NCI-H2227 treated with DMSO at 0.1 percent for 48 hours (cell line): ENCODE results near the gene SCYL1.

Source experiments
- DNase-seq: peaks from one replicate; lab custom pipeline; 2025; lab: John Stamatoyannopoulos, UW

Gene SCYL1

GRCh38 chr11:65537296-65537597 is 12.4 kb downstream of the SCYL1 start:
- no peak for DNase-seq

DNA sequence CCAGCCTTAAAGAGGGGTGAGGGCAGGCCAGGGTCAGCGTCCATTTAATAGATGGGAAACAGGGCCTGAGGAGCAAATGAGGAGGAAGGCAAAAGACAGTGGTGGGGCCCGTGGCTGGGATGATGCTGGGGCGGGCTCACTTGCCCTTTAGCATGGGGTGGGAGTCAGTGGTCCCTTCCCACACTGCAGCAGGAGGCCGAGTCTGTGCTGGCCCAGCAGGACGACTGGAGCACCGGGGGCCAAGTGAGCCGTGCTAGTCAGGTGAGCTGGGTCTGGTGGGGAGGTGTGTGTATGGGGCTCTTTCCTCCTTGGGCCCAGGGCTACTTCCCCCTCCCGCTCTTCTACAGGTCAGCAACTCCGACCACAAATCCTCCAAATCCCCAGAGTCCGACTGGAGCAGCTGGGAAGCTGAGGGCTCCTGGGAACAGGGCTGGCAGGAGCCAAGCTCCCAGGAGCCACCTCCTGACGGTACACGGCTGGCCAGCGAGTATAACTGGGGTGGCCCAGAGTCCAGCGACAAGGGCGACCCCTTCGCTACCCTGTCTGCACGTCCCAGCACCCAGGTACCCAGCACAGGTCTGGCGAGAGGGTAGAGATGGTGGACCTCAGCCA is 12.8 kb downstream of the SCYL1 start:
- DNase-seq: no peak

- no peak for DNase-seq
Observed at GRCh38 chr11:65538232-65538914, 13.5 kb downstream of the SCYL1 start.

- DNase-seq: no peak
Observed at GRCh38 chr11:65538915-65539743, 14.2 kb downstream of the SCYL1 start.

DNA sequence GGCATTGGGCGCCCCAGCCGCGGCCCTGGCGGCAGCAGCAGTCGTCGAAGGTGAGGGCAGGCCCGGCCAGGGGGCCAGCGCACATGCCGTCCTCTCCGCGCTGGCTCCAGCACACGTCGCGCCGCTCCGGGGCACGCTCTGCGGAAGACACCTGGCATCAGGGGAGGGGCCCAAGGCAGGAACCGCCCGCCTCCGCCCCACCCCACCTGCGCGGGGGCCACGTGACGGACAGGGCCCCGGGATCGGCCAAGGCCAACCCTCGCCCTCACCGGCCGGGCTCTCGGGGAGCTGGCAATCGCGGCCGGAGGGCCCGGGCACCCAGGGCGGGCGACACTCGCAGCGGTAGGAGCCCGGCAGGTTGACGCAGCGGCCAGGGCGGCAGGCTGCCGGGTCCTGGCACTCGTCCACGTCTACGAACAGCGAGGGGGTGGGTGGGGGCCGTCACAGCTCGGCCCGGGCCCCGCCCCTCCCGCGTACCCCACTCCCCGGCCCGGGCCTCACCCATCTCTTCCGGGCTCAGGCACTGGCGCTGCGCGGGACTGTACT is 14.9 kb downstream of the SCYL1 start:
- no peak for DNase-seq

DNA sequence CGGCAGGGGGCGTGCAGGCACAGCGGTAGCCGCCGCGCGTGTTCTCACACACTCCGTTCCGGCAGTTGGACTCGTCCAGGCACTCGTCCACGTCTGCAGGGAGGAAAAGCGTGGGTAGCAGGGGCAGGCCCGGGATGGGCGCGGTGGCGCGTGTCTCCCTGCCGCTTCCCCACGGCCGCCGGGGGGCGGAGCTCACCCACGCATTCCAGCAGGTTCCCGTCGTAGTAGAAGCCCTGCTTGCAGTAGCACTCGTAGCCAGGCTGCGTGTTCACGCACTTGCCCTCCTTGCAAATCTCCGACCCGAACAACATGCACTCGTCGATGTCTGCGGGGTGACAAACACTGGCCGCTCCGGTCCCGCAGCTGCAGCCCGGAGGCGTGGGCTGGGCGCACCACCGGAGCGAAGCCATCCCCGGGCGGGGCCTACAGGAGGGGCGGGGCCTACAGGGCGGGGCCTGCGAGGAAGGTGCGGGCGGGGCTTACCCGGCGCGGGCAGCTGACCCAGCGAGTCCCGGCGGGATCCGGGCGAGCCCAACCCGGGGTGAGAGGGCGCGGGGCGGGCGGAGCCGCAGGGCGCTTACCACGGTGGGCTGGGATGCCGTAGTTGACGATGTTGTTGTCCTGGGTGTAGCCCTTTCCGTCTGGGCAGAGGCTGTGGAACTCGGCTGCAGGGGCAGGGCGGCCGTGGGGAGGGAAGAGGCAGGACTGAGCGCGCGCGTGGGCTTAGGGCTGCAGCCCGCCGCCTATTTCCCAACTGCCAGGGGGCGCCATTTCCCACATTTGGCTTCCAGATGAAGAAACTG is 15.6 kb downstream of the SCYL1 start:
- no peak for DNase-seq

- no peak for DNase-seq
Observed at GRCh38 chr11:65541093-65541982, 16.5 kb downstream of the SCYL1 start.

DNA sequence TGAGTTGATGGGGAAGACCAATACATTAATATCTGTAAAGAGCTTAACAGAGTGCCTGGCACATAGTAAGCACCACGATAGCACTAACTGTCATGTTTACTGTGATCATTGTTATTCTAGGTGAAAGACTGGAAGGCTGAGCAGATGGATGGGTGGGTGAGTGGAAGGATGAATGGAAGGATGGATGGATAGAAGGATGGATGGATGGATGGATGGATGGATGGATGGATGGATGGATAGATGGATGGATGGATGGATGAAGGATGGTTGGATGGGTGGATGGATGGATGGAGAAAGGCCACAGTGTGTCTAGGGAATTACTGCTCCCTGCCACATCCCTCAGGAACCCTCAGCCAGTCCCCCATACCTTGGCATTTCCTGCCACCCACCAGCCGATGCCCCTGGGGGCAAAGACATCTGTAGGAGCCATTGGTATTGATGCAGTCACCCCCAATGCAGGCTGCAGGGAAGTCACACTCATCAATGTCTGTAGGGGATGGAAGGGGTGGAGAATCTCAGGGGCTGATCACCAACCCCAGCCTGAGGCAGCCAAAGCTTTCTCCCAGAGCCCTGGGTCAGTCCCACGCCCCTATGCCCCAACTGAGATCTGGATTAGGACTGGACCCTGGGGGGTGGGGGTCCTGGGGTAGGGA is 18.0 kb downstream of the SCYL1 start:
- DNase-seq: no peak

GRCh38 chr11:65545853-65546216 is 21.0 kb downstream of the SCYL1 start:
- DNase-seq: peak; percentile 34

DNA sequence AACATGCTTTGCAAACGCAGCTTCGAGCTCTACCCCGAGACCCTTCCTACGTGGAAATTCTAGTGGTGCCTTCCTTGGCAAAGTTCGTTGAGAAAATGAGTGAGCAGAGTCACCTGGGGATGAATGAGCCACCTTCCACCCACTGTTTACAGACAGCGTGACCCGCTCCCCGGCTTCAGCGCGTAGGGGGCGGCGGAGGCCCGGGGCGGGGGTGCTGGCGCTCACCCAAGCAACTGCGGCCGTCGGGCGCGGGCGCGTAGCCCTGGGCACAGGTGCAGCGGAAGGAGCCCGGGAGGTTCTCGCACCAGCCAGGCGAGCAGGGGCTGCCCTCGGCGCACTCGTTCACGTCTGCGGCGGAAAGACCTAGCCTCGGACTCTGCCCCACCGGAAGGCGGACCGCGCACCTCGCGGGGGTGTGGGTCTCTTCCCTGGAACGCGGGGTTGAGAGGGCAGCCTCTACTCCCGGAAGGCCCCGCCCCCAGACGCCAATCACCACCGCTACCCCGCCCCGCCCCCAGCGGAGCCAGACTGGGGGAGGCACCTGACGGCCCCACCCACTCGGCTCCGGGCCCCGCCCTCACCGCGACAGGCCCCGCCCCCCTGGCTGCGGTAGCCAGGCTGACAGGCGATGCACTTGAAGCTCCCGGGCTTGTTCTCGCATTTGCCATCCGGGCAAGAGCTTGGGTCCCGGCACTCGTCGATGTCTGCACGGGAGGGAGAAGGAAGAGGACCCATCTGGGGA is 21.5 kb downstream of the SCYL1 start:
- DNase-seq: peak; percentile 80

DNA sequence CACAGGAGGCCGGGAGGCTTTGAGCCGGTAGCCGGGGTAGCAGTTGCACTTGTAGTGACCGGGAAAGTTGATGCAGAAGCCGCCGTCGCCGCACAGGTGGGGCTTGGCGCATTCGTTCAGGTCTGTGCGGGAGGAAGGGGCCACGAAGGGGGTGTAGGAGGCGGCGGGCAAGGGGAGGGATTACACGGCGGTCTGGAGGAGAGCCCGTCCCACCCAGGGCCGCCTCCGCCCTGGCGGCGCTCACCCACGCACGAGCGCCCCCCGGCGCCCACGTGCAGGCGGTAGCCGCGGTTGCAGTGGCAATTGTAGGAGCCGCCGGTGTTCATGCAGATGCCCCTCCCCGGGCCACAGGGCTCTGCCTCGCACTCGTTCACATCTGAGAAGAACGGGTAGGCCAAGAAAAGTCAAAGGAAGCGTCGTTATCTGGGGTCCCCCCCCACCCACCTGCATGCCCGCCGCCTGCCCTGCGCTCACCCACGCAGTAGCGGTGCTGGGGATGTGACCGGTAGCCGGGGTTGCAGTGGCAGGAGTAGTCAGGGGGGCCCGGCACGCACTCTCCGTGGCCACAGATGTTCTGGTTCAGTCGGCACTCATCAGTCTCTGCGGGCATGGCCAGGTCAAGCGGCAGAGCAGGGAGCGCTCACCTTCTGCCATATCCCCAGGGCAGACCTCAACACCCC is 22.7 kb downstream of the SCYL1 start:
- DNase-seq: no peak

DNA sequence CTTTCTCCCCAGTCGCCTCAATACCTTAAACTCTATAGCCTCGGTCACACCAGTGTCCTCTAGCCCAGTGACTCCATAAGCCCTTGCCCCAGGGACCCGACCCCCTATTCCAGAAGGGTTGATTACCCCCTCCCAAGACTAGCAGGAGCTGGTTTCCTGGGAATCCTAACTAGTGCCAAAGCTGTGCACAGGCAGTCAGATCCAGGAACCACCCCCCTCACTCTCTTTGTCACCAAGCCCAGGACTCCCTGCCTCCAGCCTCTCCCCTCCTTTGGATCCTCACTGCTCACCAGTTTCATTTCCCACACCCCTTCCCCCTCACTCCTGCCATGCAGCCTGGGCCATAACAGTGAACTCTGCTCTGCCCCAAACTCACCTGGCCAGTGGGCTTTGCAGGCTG is 23.5 kb downstream of the SCYL1 start:
- DNase-seq: no peak

DNA sequence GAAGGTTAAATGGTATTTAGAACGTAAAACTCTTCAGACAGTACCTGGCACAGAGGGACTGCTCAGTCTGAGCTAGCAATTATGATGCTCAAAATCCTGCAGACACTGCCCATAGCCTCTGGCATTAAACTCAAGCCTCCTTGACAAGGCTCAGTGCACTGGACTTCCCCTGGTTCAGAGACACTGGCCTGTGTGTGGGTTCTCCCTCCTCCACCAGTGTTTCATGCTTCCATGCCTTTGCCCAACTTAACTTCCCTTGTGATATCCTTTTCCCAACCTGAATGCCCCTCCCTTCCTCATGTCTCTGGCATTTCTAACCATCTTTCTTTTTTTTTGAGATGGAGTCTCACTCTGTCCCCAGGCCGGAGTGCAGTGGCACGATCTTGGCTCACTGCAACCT is 24.2 kb downstream of the SCYL1 start:
- no peak for DNase-seq

GRCh38 chr11:65551572-65552387 is 26.9 kb downstream of the SCYL1 start:
- no peak for DNase-seq

GRCh38 chr11:65552388-65552951 is 27.6 kb downstream of the SCYL1 start:
- no peak for DNase-seq

- no peak for DNase-seq
Observed at GRCh38 chr11:65553301-65554001, 28.6 kb downstream of the SCYL1 start.

DNA sequence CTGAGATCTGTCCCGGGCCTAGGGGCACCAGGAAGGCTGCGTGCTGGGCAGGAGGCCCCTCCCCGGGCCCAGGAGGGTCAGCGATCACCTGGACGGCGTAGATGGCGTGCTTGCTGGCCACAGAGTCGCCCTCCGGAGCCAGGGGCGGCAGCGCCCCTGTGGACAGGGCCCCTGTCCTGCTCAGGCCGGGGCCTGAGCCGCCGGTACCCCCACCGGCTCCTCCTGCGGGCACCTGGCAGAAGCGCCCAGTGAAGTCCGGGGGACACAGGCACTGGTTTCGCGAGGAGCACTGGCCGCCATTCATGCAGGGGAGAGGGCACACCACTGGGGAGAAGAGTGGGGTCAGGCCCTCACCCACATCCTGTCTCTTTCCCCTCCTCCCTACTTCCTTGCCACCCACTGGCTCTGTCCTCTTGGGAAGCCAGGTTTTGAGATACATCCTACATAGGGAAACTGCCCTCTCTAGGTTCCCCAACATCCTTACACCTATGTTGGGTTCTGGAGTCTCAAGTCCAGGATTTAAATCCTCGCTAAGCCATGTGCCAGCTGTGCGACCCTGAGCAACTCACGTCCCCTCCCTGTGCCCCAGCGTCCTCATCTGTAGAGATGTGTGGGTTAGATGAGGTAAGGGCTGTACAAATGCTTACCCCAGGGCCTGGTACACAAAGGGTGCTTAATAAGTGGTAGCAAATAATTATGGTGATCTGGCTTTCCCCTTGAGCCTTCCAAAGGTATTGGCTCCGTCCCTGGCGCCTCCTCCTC is 29.4 kb downstream of the SCYL1 start:
- no peak for DNase-seq
